Hematopoietic multipotent progenitor cell treated with erythropoietin and hydrocortisone succinate and interleukin-3 and kit ligand, for 6 days (in vitro differentiated cells): ENCODE measurements around the gene NPY5R.

ENCODE experiments used
- DNase-seq: peaks from one replicate; pipeline ENCODE4 v3.0.0-alpha.2; 2015

The NPY5R gene

GRCh38 chr4:163385466-163385865, 41.8 kb downstream of the NPY5R start:
- no peak for DNase-seq

DNA sequence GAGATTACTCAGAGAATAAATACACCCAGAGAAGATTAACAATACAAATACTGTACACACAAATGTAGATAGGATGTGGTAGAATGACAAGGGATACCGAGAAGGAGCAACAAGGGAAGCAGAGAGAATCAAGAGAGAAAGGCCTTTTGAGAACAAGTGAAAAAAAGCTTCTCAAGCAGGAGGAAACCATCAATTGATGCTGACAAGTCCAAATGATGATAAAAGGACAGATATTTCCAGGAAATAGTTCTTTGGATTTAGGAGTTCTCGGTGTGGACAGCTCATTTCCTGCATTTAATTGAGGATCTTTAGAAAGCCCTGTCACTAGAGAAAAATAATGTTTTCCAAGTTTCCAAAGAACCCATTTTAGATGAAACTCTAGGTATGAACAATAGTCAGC, 48.1 kb downstream of the NPY5R start:
- no peak for DNase-seq

- no peak for DNase-seq
These were observed 48.6 kb downstream of the NPY5R start for GRCh38 chr4:163392328-163392727.

- no peak for DNase-seq
These were observed 49.8 kb downstream of the NPY5R start for GRCh38 chr4:163393471-163393870.

- DNase-seq, result no peak
These were observed 51.4 kb downstream of the NPY5R start for GRCh38 chr4:163395055-163395454.

DNA sequence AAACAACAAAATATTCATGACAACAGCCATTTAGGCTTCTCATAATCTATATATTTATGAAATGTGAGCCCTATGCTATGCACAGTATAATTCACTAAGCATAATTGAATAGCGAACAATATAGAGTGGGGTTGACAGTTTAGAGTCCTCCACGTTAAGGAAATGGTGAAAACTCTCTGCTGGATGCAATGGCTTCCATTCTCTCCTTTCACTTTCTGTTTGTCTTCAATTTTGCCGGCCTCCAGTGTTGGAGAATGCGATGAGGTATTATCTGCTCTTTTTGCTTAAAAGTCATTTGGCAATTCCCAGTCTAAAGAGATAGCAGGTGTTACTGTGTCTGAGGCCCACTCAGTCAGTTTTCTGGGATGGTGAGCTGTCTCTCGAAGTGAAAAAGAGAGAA, 52.1 kb downstream of the NPY5R start:
- DNase-seq, result no peak

DNA sequence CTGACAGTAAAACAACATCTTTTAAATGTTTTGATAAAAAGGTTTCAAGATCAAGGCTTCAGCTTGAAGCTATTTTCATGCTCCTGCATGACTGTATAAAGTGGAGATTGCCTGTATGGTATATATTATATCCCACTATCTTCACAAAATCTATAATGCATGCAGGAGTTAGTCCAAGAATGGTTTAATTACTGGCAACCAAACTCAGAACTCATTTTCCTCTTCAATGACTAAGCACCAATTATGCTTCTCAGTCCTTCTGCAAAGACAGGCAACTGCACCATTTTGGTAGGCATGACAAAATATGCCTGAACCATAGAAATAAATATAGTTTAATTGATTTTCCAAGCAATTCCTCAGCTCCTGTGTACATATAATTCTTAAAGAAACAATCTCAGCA, 54.5 kb downstream of the NPY5R start:
- DNase-seq, result no peak

GRCh38 chr4:163400911-163401310, 57.2 kb downstream of the NPY5R start:
- no peak for DNase-seq
